ENCODE results near the gene TMEM243.

- TF ChIP-seq TOX (CRISPR knock-in tag; IDR thresholded peaks at IDR 0.05; ENCODE audit: borderline replicate concordance) (no peak), RARB (CRISPR knock-in tag; IDR thresholded peaks at IDR 0.05) (no peak), ZFP3 (CRISPR knock-in tag; IDR thresholded peaks at IDR 0.05) (no peak), CSRNP3 (CRISPR knock-in tag; IDR thresholded peaks at IDR 0.05) (no peak), OSR1 (CRISPR knock-in tag; IDR thresholded peaks at IDR 0.05) (no peak), BACH2 (CRISPR knock-in tag; IDR thresholded peaks at IDR 0.05; ENCODE audit: borderline replicate concordance) (no peak), CSDC2 (CRISPR knock-in tag; IDR thresholded peaks at IDR 0.05) (no peak), CREB5 (CRISPR knock-in tag; IDR thresholded peaks at IDR 0.05; ENCODE audit: low read depth) (no peak), TCF4 (CRISPR knock-in tag; IDR thresholded peaks at IDR 0.05; ENCODE audit: borderline replicate concordance) (no peak), GLIS3 (CRISPR knock-in tag; IDR thresholded peaks at IDR 0.05) (no peak; the same call in 1 of the 2 replicates)
These were observed 68.4 kb downstream of the TMEM243 start for GRCh38 chr7:87151002-87151728.

Data from SK-N-SH treated with all-trans-retinoic acid at 6 μM for 48 hours (cell line).